HepG2 (cell line): ENCODE results near the gene NOP9. TPM values are rescaled to one million over a fixed set of nuclear protein-coding genes. Genes with fewer than 3 reads are reported as not detected.

Experiments
- HMGA1 ChIP-seq: sonication (generic); formaldehyde crosslinking; conservative IDR thresholded peaks from 2 replicates; pipeline ENCODE4 v1.4.0; 2020; ENCODE audit warnings: missing genetic modification reagents
- KLF6 ChIP-seq: IDR thresholded peaks from 2 replicates; pipeline ENCODE4 v1.8.0; 2016; ENCODE audit warnings: missing biosample characterization, missing genetic modification reagents
- NRL ChIP-seq: sonication (generic); formaldehyde crosslinking; IDR thresholded peaks from 2 replicates; pipeline ENCODE4 v1.5.0; 2020; ENCODE audit warnings: missing genetic modification reagents, mild to moderate bottlenecking, moderate library complexity, borderline replicate concordance
- POGZ ChIP-seq: sonication (generic); formaldehyde crosslinking; IDR thresholded peaks from 2 replicates; pipeline ENCODE4 v1.4.0; 2020; ENCODE audit warnings: mild to moderate bottlenecking, missing genetic modification reagents
- U2AF1 ChIP-seq: fragments of 200-400 bp; formaldehyde crosslinking; optimal IDR thresholded peaks from 2 replicates; pipeline ENCODE3; 2017; ENCODE audit warnings: mild to moderate bottlenecking, low read depth, low read length
- U2AF2 ChIP-seq: fragments of 200-400 bp; formaldehyde crosslinking; IDR thresholded peaks from 2 replicates; pipeline ENCODE4 v1.6.1; 2017; ENCODE audit warnings: low read depth, mild to moderate bottlenecking, low read length
- WIZ ChIP-seq: sonication (generic); formaldehyde crosslinking; IDR thresholded peaks from 2 replicates; pipeline ENCODE4 v1.5.1; 2020; ENCODE audit warnings: mild to moderate bottlenecking, missing genetic modification reagents
- ZFP36L2 ChIP-seq: sonication (generic); formaldehyde crosslinking; IDR thresholded peaks from 2 replicates; pipeline ENCODE4 v1.4.0; 2020; ENCODE audit warnings: missing genetic modification reagents
- ZNF572 ChIP-seq: sonication (generic); formaldehyde crosslinking; IDR thresholded peaks from 2 replicates; pipeline ENCODE4 v1.5.1; 2020; ENCODE audit warnings: mild to moderate bottlenecking, missing genetic modification reagents
- polyA plus RNA-seq, 8 experiments: library from polyadenylated mRNA; depleted of rRNA in 3 of 8; stranded (reverse) in 7 of 8; unstranded in 1 of 8; fragments of >200 nt; fragmentation: Illumina TruSeq in 4 of 8; extraction: Trizol in 4 of 8; gene quantifications; 2 replicates each; pipeline versions ENCODE4 v1.2.1 to v1.2.3, GENCODE V29; 2011 to 2016; ENCODE audit warnings: low read depth in 4 of 8, missing spikeins in 1 of 8, mixed read lengths in 1 of 8; ENCODE audit not compliant: insufficient read depth in 1 of 8
- total RNA-seq, 5 experiments: library from RNA; depleted of rRNA; stranded (reverse); fragments of >200 nt; fragmentation: Illumina TruSeq; extraction: Trizol; gene quantifications; 2 replicates each; pipeline ENCODE4 v1.2.3, GENCODE V29; 2016; ENCODE audit warnings: low read depth in 1 of 5
- TF ChIP-seq, protein P1 (sequence below): sonication (generic); formaldehyde crosslinking; IDR thresholded peaks from 2 replicates; pipeline ENCODE4 v1.4.0; 2020; ENCODE audit warnings: missing genetic modification reagents
- TF ChIP-seq, protein P2 (sequence below): IDR thresholded peaks from 2 replicates; pipeline ENCODE4 v1.6.1; 2016; ENCODE audit warnings: low read depth, borderline replicate concordance
- TF ChIP-seq, protein P3 (sequence below): sonication (generic); formaldehyde crosslinking; IDR thresholded peaks from 2 replicates; pipeline ENCODE4 v1.5.1; 2020; ENCODE audit warnings: missing genetic modification reagents, mild to moderate bottlenecking, borderline replicate concordance
- TF ChIP-seq, protein P4 (sequence below), 2 experiments: fragments of 450-650 bp in 1 of 2; sonication (generic) in 1 of 2; formaldehyde crosslinking; IDR thresholded peaks; 2 replicates each; pipeline versions ENCODE4 v1.5.0 to v1.8.0; 2020 to 2022; ENCODE audit warnings: mild to moderate bottlenecking in 1 of 2, missing genetic modification reagents in 1 of 2
- TF ChIP-seq, protein P5 (sequence below): sonication (generic); formaldehyde crosslinking; IDR thresholded peaks from 2 replicates; pipeline ENCODE4 v1.4.0; 2020; ENCODE audit warnings: mild to moderate bottlenecking, missing genetic modification reagents
- TF ChIP-seq, protein P6 (sequence below): IDR thresholded peaks from 2 replicates; pipeline ENCODE4 v1.6.1; 2012; ENCODE audit warnings: inconsistent platforms
- TF ChIP-seq, protein P7 (sequence below): sonication (generic); formaldehyde crosslinking; IDR thresholded peaks from 2 replicates; pipeline ENCODE4 v1.5.1; 2020; ENCODE audit warnings: mild to moderate bottlenecking, missing genetic modification reagents, moderate library complexity

The NOP9 gene
- total and polyA plus RNA-seq, 2 of the 13 experiments (the other 11 are each of a cell fraction or from before 2014, with no cell fraction given): 24.5 to 61.6 TPM

DNA sequence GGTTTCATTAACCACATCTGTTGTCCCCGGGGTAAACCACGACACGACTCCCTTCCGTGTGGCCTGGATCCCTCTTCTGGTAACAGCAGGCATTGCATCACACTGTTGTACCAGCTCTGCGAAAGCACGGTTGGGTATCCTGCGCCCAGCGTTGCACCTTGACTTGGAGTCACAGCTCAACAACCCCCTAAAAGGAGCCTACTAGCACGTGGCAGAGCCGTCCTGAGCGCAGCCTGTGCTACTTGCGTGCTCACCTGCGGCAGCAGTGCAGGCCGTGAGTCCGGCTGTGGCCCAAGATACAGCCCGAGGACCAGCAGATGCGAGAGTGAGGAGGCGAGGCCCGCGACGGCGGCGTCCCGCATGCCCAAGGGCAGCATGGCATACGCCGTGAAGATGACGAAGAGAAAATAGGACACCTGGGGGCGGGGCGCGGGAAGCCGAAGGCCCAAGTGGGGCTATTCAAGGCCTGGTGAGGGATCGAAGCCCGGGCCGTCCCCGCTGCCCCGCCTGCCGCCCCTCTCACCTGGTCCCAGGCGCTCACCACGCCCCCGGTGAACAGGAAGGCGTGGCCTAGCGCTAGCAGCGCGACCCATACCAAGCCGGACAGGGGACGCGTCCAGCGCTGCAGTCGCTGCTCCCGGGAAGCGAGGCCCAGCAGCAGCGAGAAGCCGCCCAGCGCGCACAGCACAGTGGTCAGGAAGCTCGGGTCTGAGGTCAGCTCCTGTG lies 32.8 kb downstream of the NOP9 start (continued):
- TF ChIP-seq, protein P1, sequence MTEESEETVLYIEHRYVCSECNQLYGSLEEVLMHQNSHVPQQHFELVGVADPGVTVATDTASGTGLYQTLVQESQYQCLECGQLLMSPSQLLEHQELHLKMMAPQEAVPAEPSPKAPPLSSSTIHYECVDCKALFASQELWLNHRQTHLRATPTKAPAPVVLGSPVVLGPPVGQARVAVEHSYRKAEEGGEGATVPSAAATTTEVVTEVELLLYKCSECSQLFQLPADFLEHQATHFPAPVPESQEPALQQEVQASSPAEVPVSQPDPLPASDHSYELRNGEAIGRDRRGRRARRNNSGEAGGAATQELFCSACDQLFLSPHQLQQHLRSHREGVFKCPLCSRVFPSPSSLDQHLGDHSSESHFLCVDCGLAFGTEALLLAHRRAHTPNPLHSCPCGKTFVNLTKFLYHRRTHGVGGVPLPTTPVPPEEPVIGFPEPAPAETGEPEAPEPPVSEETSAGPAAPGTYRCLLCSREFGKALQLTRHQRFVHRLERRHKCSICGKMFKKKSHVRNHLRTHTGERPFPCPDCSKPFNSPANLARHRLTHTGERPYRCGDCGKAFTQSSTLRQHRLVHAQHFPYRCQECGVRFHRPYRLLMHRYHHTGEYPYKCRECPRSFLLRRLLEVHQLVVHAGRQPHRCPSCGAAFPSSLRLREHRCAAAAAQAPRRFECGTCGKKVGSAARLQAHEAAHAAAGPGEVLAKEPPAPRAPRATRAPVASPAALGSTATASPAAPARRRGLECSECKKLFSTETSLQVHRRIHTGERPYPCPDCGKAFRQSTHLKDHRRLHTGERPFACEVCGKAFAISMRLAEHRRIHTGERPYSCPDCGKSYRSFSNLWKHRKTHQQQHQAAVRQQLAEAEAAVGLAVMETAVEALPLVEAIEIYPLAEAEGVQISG (CRISPR knock-in tag): no peak; the same call in none of the 2 replicates
- TF ChIP-seq, protein P2, sequence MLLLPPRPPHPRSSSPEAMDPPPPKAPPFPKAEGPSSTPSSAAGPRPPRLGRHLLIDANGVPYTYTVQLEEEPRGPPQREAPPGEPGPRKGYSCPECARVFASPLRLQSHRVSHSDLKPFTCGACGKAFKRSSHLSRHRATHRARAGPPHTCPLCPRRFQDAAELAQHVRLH (CRISPR knock-in tag): peak; percentile 97
- TF ChIP-seq NRL (CRISPR knock-in tag) (peak; percentile 98), ZFP36L2 (CRISPR knock-in tag) (0 out of 2 replicates have a peak, but pooled peaks have one; percentile 58), ZNF572 (CRISPR knock-in tag) (peak; percentile 26; the same call in 1 of the 2 replicates), U2AF1 (peak; percentile 79), U2AF2 (no peak), WIZ (CRISPR knock-in tag) (peak; percentile 90), KLF6 (CRISPR knock-in tag) (peak; percentile 93; the same call in 1 of the 2 replicates), POGZ (no peak; the same call in 1 of the 2 replicates), HMGA1 (CRISPR knock-in tag) (no peak)
- TF ChIP-seq, protein P3, sequence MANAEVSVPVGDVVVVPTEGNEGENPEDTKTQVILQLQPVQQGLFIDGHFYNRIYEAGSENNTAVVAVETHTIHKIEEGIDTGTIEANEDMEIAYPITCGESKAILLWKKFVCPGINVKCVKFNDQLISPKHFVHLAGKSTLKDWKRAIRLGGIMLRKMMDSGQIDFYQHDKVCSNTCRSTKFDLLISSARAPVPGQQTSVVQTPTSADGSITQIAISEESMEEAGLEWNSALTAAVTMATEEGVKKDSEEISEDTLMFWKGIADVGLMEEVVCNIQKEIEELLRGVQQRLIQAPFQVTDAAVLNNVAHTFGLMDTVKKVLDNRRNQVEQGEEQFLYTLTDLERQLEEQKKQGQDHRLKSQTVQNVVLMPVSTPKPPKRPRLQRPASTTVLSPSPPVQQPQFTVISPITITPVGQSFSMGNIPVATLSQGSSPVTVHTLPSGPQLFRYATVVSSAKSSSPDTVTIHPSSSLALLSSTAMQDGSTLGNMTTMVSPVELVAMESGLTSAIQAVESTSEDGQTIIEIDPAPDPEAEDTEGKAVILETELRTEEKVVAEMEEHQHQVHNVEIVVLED (CRISPR knock-in tag): peak; percentile 71; the same call in 1 of the 2 replicates
- TF ChIP-seq, protein P4, sequence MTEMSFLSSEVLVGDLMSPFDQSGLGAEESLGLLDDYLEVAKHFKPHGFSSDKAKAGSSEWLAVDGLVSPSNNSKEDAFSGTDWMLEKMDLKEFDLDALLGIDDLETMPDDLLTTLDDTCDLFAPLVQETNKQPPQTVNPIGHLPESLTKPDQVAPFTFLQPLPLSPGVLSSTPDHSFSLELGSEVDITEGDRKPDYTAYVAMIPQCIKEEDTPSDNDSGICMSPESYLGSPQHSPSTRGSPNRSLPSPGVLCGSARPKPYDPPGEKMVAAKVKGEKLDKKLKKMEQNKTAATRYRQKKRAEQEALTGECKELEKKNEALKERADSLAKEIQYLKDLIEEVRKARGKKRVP (CRISPR knock-in tag; IDR thresholded peaks at IDR 0.05): peak in 1 of 2 experiments; percentile 93; a peak in 2 of 4 replicates
- TF ChIP-seq, protein P5, sequence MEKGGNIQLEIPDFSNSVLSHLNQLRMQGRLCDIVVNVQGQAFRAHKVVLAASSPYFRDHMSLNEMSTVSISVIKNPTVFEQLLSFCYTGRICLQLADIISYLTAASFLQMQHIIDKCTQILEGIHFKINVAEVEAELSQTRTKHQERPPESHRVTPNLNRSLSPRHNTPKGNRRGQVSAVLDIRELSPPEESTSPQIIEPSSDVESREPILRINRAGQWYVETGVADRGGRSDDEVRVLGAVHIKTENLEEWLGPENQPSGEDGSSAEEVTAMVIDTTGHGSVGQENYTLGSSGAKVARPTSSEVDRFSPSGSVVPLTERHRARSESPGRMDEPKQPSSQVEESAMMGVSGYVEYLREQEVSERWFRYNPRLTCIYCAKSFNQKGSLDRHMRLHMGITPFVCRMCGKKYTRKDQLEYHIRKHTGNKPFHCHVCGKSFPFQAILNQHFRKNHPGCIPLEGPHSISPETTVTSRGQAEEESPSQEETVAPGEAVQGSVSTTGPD (CRISPR knock-in tag): no peak
- TF ChIP-seq, protein P6, sequence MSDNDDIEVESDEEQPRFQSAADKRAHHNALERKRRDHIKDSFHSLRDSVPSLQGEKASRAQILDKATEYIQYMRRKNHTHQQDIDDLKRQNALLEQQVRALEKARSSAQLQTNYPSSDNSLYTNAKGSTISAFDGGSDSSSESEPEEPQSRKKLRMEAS: peak; percentile 98; the same call in 1 of the 2 replicates
- TF ChIP-seq, protein P7, sequence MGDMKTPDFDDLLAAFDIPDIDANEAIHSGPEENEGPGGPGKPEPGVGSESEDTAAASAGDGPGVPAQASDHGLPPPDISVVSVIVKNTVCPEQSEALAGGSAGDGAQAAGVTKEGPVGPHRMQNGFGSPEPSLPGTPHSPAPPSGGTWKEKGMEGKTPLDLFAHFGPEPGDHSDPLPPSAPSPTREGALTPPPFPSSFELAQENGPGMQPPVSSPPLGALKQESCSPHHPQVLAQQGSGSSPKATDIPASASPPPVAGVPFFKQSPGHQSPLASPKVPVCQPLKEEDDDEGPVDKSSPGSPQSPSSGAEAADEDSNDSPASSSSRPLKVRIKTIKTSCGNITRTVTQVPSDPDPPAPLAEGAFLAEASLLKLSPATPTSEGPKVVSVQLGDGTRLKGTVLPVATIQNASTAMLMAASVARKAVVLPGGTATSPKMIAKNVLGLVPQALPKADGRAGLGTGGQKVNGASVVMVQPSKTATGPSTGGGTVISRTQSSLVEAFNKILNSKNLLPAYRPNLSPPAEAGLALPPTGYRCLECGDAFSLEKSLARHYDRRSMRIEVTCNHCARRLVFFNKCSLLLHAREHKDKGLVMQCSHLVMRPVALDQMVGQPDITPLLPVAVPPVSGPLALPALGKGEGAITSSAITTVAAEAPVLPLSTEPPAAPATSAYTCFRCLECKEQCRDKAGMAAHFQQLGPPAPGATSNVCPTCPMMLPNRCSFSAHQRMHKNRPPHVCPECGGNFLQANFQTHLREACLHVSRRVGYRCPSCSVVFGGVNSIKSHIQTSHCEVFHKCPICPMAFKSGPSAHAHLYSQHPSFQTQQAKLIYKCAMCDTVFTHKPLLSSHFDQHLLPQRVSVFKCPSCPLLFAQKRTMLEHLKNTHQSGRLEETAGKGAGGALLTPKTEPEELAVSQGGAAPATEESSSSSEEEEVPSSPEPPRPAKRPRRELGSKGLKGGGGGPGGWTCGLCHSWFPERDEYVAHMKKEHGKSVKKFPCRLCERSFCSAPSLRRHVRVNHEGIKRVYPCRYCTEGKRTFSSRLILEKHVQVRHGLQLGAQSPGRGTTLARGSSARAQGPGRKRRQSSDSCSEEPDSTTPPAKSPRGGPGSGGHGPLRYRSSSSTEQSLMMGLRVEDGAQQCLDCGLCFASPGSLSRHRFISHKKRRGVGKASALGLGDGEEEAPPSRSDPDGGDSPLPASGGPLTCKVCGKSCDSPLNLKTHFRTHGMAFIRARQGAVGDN: peak; percentile 99
